Vagina (tissue), 2 donors: ENCODE data around the gene CEP152. TPM values are rescaled to one million over a fixed set of nuclear protein-coding genes. Genes with fewer than 3 reads are reported as not detected.

Experiments used
- DNase-seq, 2 donors: peaks; one replicate each; pipeline ENCODE4 v3.0.0-alpha.2; 2017; ENCODE audit errors: extremely low spot score in 2 of 2
- H3K27ac ChIP-seq: fragments of 200-600 bp; sonication (generic); one replicate; pipeline ENCODE4 v1.5.1; 2019
- H3K27me3 ChIP-seq: fragments of 200-600 bp; sonication (generic); one replicate; pipeline ENCODE4 v1.5.1; 2019
- H3K36me3 ChIP-seq, 2 donors: fragments of 200-600 bp; sonication (generic); one replicate each; pipeline ENCODE4 v1.5.1; 2017 to 2019
- H3K4me1 ChIP-seq: fragments of 200-600 bp; sonication (generic); one replicate; pipeline ENCODE4 v1.5.1; 2019
- H3K4me3 ChIP-seq, 2 donors: fragments of 200-600 bp; sonication (generic); 1 replicate in 1 of 2; 2 replicates in 1 of 2; pipeline ENCODE4 v1.5.1; 2016 to 2019
- H3K9me3 ChIP-seq: fragments of 200-600 bp; sonication (generic); one replicate; pipeline ENCODE4 v1.5.1; 2019
- POLR2A ChIP-seq, 2 donors: fragments of 450-650 bp; IDR thresholded peaks; one replicate each; pipeline ENCODE4 v1.6.1; 2017; ENCODE audit warnings: antibody characterized with exemption in 2 of 2, mild to moderate bottlenecking in 2 of 2, moderate library complexity in 2 of 2
- POLR2AphosphoS5 ChIP-seq, 2 donors: sonication (generic); formaldehyde crosslinking; IDR thresholded peaks; one replicate each; pipeline ENCODE4 v1.9.0; 2017; ENCODE audit warnings: antibody characterized with exemption in 2 of 2, mild to moderate bottlenecking in 2 of 2, low read depth in 1 of 2; ENCODE audit not compliant: insufficient read depth in 1 of 2
- intact Hi-C: fragments of 100-400 bp; cut with DNase I; formaldehyde crosslinking; loops from one replicate; pipeline ENCODE4 v1.15.1; 2023
- total RNA-seq: library from RNA; depleted of rRNA; stranded (reverse); fragments of >200 nt; gene quantifications from one replicate; pipeline ENCODE4 v1.2.3, GENCODE V29; 2016
- TF ChIP-seq, protein P1 (sequence below), 3 experiments: fragments of 450-650 bp in 2 of 3; fragments of 200-600 bp in 1 of 3; sonication (generic) in 1 of 3; IDR thresholded peaks; one replicate each; pipeline ENCODE4 v1.5.1; 2017 to 2019; ENCODE audit warnings: antibody characterized with exemption in 3 of 3, mild to moderate bottlenecking in 2 of 3, moderate library complexity in 2 of 3

CEP152 gene
- total RNA-seq, 1 donor from 2014 or later: 4.4 TPM

DNA sequence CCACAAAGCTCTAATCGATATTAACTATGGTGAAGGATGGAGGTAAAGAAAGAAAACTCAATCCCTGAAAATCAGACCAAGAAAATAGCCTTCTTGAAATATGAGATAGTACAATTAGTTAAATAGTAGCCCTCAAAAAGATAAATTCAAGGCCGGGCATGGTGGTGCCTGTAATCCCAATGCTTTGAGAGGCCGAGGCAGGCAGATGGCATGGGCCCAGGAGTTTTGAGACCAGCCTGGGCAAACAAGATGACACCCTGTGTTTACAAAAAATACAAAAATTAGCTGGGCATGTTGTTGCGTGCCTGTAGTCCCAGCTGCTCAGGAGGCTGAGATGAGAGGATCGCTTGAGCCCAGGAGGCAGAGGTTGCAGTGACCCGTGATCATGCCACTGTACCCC, 31.6 kb upstream of the CEP152 start:
- Histone ChIP-seq H3K4me3 (no peak overlapping the region), H3K27me3 (no peaks in the 10 kb centered on the region), H3K27ac (no peak overlapping the region), H3K4me1 (no peaks in the 10 kb centered on the region), H3K9me3 (no peaks in the 10 kb centered on the region), H3K36me3 (no peaks in the 10 kb centered on the region)
- intact Hi-C loops: no loop called here
- TF ChIP-seq, protein P1, sequence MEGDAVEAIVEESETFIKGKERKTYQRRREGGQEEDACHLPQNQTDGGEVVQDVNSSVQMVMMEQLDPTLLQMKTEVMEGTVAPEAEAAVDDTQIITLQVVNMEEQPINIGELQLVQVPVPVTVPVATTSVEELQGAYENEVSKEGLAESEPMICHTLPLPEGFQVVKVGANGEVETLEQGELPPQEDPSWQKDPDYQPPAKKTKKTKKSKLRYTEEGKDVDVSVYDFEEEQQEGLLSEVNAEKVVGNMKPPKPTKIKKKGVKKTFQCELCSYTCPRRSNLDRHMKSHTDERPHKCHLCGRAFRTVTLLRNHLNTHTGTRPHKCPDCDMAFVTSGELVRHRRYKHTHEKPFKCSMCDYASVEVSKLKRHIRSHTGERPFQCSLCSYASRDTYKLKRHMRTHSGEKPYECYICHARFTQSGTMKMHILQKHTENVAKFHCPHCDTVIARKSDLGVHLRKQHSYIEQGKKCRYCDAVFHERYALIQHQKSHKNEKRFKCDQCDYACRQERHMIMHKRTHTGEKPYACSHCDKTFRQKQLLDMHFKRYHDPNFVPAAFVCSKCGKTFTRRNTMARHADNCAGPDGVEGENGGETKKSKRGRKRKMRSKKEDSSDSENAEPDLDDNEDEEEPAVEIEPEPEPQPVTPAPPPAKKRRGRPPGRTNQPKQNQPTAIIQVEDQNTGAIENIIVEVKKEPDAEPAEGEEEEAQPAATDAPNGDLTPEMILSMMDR (IDR thresholded peaks at IDR 0.05): no peak
- TF ChIP-seq POLR2AphosphoS5 (IDR thresholded peaks at IDR 0.05; ENCODE audit: insufficient read depth in 1 of 2, low read depth in 1 of 2) (no peak), POLR2A (IDR thresholded peaks at IDR 0.05) (no peak)
- no peak for DNase-seq

DNA sequence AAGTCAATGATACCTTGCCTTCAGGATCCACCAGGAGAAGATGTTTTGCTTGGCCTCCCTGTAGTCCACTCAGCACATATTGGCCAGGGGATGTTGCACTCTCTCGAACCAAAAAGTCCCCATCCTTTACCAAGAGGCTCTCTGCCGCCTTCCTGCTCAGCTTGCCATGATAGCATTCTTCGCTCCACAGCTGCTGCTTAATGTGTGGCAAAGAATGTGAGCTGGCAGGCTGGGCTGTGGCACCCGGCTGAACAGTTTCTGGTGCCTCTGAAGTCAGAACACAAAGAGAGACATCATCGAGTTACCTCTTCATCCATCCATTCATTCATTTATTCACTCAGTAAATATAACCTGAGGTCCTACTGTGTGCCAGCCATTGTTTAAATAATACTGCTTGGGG, 23.9 kb upstream of the CEP152 start:
- no peak overlapping the region for H3K27ac ChIP-seq
- H3K4me3 ChIP-seq: no peak overlapping the region
- H3K36me3 ChIP-seq: no peaks in the 10 kb centered on the region
- no peaks in the 10 kb centered on the region for H3K4me1 ChIP-seq
- TF ChIP-seq POLR2A (IDR thresholded peaks at IDR 0.05) (no peak), POLR2AphosphoS5 (IDR thresholded peaks at IDR 0.05; ENCODE audit: insufficient read depth in 1 of 2, low read depth in 1 of 2) (no peak)
- TF ChIP-seq, protein P1 (IDR thresholded peaks at IDR 0.05): no peak
- H3K9me3 ChIP-seq: no peaks in the 10 kb centered on the region
- no peak for DNase-seq
- intact Hi-C loops: no loop called here
- no peaks in the 10 kb centered on the region for H3K27me3 ChIP-seq

DNA sequence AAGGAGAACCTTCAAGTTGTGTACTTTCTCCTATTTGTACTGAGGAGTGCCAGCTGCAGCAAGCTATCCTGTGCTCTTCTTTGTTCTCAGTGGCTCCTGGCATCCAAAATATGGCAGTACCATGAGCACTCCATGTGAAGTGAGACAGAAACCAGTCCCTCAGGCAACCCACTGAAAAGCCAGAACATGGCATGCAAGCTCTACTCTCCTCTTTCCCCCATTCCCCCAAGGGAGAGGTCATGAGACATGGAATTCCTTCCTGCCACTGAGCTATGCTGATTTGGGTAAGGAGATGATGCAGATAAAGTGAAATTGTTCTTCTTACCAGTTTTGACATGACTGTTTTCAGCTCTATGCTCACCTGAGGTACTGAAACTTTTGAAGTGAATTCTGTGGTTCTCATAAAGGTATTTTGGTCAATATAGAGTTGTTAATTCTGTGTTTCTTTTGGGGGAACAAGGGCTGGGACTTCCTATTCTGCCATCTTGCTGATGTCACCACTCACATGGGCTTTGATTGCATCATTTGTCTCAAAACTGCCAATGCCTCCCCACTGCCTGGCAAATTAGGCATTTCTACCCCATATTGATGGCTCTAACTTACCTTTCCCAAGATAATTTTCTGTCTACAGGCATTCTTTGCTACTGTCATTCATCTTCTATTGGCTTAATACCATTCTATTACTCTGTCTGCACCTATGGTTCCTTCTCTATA, 22.8 kb upstream of the CEP152 start:
- no peaks in the 10 kb centered on the region for H3K4me1 ChIP-seq
- no peak for DNase-seq
- H3K27ac ChIP-seq: no peak overlapping the region
- TF ChIP-seq POLR2A (IDR thresholded peaks at IDR 0.05) (no peak), POLR2AphosphoS5 (IDR thresholded peaks at IDR 0.05; ENCODE audit: insufficient read depth in 1 of 2, low read depth in 1 of 2) (no peak)
- TF ChIP-seq, protein P1 (IDR thresholded peaks at IDR 0.05): no peak
- H3K4me3 ChIP-seq: no peak overlapping the region
- no peaks in the 10 kb centered on the region for H3K9me3 ChIP-seq
- no peaks in the 10 kb centered on the region for H3K27me3 ChIP-seq
- H3K36me3 ChIP-seq: no peaks in the 10 kb centered on the region
- intact Hi-C loops: no loop called here

DNA sequence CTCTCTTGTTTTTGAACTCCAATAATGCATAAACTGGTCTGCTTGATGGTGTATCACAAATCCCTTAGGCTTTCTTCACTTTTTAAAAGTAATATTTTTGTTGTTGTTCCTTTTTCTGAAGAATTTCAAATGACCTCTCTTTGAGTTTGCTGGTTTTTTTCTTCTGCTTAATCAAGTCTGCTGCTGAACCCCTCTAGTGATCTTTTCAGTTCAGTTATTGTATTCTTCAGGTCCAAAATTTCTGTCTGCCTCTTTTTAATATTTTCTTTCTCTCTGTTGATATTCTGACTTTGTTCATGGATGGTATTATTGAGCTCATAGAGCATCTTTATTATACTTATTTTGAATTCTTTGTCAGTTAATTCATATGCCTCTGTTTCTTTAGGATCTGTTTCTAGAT, 21.8 kb upstream of the CEP152 start:
- TF ChIP-seq POLR2AphosphoS5 (IDR thresholded peaks at IDR 0.05; ENCODE audit: insufficient read depth in 1 of 2, low read depth in 1 of 2): no peak
- no peak for TF ChIP-seq POLR2A (IDR thresholded peaks at IDR 0.05)
- TF ChIP-seq, protein P1 (IDR thresholded peaks at IDR 0.05): no peak
- intact Hi-C loops: no loop called here
- no peak overlapping the region for H3K4me3 ChIP-seq
- no peak for DNase-seq
- H3K27me3 ChIP-seq: no peaks in the 10 kb centered on the region
- H3K4me1 ChIP-seq: no peaks in the 10 kb centered on the region
- H3K36me3 ChIP-seq: no peaks in the 10 kb centered on the region
- no peaks in the 10 kb centered on the region for H3K9me3 ChIP-seq
- no peak overlapping the region for H3K27ac ChIP-seq

DNA sequence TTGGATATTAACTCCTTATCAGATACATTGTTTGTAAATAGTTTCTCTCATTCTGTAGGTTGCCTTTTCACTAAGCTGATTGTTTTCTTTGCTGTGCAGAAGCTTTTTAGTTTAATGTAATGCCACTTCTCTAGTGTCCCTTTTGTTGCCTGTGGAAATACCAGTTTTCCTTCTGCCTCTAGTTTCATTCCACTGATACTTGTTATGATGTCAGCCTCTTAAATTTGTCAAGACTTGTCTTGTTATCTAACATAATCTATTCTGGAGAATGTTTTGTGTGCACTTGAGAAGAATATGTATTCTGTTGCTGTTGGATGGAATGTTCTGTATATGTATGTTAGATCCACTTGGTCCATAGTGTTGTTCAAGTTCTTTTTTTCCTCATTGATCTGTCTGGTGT, 18.0 kb upstream of the CEP152 start:
- Histone ChIP-seq H3K27ac (no peak overlapping the region), H3K4me3 (no peak overlapping the region), H3K27me3 (no peaks in the 10 kb centered on the region), H3K9me3 (no peaks in the 10 kb centered on the region), H3K36me3 (no peaks in the 10 kb centered on the region), H3K4me1 (no peaks in the 10 kb centered on the region)
- no peak for DNase-seq
- no peak for TF ChIP-seq POLR2A (IDR thresholded peaks at IDR 0.05)
- no peak for TF ChIP-seq POLR2AphosphoS5 (IDR thresholded peaks at IDR 0.05; ENCODE audit: insufficient read depth in 1 of 2, low read depth in 1 of 2)
- TF ChIP-seq, protein P1 (IDR thresholded peaks at IDR 0.05): no peak
- intact Hi-C loops: no loop called here
